Epithelial cell of esophagus (primary cell): ENCODE data around the gene ZC3H4.

Experiments
- DNase-seq: peaks from one replicate; pipeline ENCODE4 v3.0.0; 2010; ENCODE audit warnings: low read depth
- H3K4me3 ChIP-seq: 2 replicates; pipeline ENCODE4 v1.5.1; 2011; ENCODE audit warnings: mild to moderate bottlenecking, low read length, control low read depth
- TF ChIP-seq, protein P1 (sequence below): IDR thresholded peaks from 2 replicates; pipeline ENCODE4 v1.5.1; 2011; ENCODE audit warnings: low read depth, mild to moderate bottlenecking, low read length, control low read depth, inconsistent platforms; ENCODE audit not compliant: insufficient read depth; ENCODE audit errors: missing control alignments

Gene ZC3H4

DNA sequence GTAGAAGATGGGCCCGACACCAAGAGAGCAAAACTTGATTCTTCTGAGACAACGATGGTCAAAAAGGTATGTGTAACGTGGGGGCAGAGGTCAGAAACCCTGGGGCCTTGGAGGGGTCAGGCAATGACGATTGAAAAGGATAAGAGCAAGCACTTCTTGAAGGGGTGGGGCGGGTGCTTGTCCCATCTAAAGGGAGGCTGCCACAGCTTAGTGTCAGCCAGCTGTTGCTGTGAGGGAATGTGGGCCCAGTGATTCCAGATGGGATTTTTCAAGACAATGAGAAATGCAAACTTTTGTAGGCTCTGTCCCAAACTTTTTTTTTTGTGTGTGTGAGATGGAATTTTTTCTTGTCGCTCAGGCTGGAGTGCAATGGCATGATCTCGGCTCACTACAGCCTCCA, 41.6 kb upstream of the ZC3H4 start:
- TF ChIP-seq, protein P1, sequence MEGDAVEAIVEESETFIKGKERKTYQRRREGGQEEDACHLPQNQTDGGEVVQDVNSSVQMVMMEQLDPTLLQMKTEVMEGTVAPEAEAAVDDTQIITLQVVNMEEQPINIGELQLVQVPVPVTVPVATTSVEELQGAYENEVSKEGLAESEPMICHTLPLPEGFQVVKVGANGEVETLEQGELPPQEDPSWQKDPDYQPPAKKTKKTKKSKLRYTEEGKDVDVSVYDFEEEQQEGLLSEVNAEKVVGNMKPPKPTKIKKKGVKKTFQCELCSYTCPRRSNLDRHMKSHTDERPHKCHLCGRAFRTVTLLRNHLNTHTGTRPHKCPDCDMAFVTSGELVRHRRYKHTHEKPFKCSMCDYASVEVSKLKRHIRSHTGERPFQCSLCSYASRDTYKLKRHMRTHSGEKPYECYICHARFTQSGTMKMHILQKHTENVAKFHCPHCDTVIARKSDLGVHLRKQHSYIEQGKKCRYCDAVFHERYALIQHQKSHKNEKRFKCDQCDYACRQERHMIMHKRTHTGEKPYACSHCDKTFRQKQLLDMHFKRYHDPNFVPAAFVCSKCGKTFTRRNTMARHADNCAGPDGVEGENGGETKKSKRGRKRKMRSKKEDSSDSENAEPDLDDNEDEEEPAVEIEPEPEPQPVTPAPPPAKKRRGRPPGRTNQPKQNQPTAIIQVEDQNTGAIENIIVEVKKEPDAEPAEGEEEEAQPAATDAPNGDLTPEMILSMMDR = no peak
- no peak for DNase-seq
- no peak overlapping the region for H3K4me3 ChIP-seq

DNA sequence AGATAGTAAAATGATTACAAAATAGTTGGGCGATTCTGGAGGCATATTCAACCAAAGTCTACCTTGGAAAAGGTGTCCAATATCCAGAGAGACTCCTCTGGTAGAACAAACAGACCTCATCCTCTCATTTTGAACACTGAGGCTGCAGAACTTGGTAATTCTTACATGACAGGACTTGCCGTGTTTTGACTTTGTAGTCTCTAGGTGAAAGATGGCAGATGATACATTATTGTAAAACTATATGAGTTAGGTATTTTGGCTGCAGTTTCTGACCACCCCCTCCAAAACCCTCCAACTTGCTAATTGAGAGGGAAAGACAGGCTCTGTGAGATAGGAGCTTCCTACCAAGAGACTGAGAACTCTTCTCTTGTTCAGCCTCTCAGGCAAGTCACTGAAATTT, 39.7 kb upstream of the ZC3H4 start:
- TF ChIP-seq, protein P1 = no peak
- H3K4me3 ChIP-seq = no peak overlapping the region
- peak; percentile 72 for DNase-seq

DNA sequence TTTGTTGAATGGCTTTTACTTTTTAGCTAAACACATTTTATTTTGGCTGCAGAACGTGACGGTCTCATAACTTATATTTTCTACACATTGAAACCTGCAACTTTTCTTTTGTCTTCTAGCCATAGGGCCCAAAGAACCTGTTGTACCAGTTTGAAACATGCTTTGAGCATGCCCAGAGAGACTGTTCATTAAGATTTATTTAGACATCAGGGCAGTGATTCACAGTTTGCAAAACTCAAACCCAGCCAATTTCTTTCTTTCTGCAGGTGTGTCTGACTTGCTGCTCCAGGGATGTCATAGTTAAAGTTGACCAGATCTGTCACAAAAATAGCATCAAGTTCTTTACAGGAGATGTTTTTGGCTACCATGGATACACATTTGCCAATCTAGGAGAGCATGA, 39.1 kb upstream of the ZC3H4 start:
- no peak overlapping the region for H3K4me3 ChIP-seq
- DNase-seq = peak; percentile 97
- TF ChIP-seq, protein P1 = no peak

DNA sequence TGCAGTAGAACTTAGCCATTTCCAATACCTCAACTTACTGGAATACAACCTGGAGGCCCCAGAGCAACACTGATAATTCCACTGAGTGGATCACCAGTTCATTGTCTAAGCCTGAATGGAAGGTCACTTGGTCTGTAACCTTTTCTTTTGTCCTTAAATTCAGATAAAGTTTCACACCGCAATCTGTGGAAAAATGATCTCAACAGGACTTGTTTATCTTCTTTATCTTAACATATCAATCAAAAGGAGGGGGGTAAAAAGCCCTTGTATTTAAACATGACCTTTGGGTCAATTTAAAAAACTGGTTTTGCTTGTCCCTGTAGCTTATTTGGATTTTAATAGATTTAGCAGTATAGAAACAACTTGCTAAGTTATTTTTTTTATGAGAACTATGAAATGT, 38.6 kb upstream of the ZC3H4 start:
- no peak for DNase-seq
- TF ChIP-seq, protein P1 = no peak
- peak overlapping the region; percentile 14 for H3K4me3 ChIP-seq

DNA sequence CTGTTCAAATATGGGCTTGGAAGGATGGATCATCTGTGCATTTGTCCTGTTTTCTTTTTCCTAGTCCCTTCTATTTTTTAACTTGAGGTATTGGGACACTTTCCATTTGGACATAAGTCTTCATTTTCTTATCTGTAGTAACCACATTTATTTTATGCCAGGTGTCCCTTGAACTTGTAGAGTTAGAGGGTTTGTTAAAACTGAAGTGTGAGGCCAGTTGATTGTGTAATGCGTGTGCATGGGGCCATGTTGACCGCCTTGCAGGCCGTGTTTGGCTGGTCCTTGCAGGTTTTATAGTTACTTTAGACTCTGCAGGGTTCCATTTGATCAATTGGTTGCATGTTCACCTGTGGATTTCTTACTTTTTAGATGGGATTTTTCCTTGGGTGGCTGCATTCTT, 38.1 kb upstream of the ZC3H4 start:
- DNase-seq = no peak
- no peak overlapping the region for H3K4me3 ChIP-seq
- TF ChIP-seq, protein P1 = no peak

DNA sequence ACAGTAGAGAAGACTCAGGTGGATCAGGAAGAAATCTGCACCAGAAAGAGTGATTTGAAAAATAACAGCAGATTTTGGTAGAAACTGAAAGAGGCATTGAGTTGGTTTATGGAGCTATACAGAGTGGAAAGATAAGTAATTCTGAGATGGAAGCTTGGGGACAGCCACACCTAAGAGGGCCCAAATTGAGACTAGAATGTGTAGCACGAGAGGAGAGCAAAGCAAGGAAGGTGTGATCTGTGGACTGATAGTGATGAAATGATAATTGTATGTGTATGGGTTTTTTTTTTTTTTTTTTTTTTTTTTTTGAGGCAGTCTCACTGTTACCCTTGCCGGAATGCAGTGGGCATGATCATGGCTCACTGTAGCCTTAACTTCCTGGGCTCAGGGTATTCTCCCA, 33.3 kb upstream of the ZC3H4 start:
- H3K4me3 ChIP-seq = no peak overlapping the region
- no peak for DNase-seq
- TF ChIP-seq, protein P1 = no peak

DNA sequence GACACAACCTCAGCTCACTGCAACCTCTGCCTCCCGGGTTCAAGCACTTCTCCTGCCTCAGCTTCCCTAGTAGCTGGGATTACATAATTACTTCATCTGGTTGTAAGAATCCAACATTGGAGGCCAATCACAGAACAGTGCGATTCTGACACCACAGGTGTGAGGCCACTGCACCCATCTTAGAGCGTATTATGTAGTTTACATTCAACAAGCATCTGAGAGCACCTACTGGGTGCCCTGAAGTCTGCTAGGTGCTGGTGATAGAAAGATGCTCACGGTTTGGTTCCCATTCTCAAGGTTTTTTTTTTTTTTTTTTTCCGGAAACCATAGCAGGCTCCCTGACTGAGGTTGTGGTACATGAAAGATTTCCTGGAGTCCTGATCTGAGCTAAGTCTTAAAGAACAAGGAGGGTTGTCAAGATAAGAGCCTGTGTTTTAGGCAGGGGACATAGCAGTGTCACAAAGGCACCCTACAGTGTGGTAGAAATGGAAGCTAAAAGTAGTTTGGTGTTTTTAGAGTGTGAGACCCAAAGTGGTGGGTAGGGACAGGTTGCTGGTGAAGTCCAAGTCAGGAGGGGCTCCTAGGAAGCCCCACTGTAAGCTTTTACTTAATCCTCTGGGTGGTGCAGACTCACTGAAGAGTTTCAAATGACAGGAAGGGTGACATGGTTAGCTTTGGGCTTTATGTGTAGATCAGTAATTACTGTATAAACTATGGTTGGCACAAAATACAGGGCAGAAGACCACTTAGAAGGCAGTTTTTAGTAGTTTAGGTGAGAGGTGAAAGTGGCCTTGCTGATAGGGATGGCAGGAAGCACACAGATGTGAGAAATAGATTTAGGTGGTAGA, 32.3 kb upstream of the ZC3H4 start:
- TF ChIP-seq, protein P1 = no peak
- H3K4me3 ChIP-seq = no peak overlapping the region
- DNase-seq = no peak
